LHCN-M2 (cell line): ENCODE results near the gene ASMTL. TPM values are rescaled to one million over a fixed set of nuclear protein-coding genes. Genes with fewer than 3 reads are reported as not detected.
"Not testable (repeated sequence)": the region's sequence is repeated elsewhere in the genome, so short reads cannot be mapped to it uniquely, and the experiment has no call there.

Experiments
- DNase-seq: peaks from one replicate; pipeline ENCODE4 v3.0.0-alpha.2; 2012; ENCODE audit warnings: low read depth
- total RNA-seq: library from RNA; depleted of rRNA; stranded (reverse); fragments of >200 nt; gene quantifications from 2 replicates; pipeline ENCODE4 v1.2.3, GENCODE V29; 2014

Gene ASMTL
- total RNA-seq, 1 experiment from 2014 or later: 11.5 TPM

DNA sequence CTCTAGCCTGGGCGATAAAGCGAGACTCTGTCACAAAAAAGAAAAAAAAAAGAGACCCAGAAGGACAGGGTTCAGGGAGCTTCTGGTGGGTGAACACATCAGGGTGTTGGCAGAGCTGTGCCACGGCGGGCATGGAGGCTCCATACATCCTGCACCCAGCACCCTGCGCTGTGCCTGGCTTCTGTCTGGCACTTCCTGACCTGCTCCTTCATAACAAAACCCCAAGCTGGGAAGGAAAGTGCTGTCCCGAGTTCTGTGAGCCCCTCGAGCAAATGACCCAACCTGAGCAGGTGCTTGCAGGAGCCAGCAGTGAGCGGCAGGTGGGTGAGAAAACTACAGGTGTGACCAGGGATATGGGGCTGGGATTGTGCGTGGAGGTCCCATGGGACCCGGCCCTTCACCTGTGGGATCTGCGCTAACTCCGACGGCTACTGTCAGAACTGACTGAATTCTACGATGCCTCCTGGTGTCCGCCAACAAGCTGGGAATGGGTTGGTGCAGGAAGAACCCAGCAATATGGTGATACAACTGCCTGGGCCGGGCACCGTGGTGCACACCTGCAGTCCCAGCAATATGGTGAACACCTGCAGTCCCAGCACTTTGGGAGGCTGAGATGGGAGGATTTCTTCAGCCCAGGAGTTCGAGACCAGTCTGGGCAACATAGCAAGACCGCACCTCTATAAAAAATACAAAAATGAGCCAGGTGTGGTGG lies 18.9 kb downstream of the ASMTL start:
- no peak for DNase-seq

DNA sequence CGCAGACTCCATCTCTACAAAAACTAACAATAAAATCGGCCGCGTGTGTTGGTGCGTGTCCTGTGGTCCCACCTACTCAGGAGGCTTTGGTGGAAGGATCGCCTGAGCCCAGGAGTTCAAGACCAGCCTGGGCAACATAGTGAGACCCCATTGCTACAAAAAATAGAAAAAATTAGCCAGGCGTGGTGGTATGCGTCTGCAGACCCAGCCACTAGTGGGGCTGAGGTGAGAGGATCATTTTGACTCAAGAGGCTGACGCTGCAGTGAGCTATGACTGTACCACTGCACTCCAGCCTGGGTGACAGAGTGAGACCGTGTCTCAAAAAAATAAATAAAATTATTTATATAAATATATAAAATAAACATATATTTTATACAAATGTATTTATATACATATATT lies 22.3 kb downstream of the ASMTL start:
- DNase-seq: no peak

DNA sequence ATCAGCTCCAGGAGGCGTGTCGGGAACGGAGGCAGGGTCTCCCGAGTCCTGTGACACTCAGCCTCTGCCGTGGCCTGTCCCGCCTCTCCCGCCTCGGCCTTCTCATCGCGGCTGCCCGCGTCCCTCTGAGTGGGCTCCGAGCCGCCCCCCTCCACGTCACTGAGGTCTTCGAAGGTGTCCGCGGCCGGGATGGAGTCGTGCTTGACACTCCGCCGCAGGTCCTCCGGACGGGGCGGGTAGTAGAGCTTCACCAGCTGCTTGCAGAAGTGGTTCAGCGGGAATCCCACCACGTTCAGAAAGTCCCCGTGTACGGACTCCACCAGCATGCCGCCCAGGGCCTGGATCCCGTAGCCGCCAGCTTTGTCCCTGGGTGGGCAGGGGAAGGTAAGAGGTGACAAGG lies 25.0 kb downstream of the ASMTL start:
- no peak for DNase-seq

DNA sequence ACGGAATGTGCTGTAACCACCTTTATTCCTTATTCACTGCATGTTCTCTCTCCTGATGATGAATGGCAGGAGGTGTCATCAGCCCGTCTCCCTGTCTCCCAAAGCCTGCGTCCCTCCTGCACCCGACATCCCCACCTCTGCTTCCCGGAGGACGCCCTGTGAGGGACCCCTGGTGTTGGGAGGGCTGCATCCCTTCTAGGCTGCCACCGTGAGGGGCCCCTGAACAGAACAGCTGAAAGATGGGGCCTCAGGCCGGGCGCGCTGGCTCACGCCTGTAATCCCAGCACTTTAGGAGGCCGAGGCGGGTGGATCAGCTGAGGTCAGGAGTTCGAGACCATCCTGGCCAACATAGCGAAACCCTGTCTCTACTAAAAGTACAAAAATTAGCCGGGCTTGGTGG lies 26.4 kb downstream of the ASMTL start:
- not testable (repeated sequence) for DNase-seq

DNA sequence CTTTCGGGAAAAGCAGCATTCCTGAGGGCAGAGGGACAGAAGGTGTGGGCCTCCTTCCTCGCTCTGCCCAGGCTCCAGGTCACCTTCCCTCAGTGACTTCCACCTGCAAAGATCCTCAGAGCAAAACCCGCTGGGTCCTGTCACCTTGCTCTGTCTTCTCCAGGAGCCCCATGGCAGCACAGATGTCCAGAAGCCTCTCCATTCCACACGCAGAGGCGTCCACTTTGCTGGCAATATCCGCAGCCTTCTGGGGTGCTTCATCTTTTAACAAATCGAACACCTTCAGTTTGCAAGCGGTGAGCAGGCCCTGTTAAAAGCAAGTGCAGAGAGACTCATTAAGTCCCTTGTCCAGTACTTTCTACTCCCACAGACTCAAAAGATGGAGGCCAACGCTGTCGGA lies 27.3 kb downstream of the ASMTL start:
- no peak for DNase-seq

DNA sequence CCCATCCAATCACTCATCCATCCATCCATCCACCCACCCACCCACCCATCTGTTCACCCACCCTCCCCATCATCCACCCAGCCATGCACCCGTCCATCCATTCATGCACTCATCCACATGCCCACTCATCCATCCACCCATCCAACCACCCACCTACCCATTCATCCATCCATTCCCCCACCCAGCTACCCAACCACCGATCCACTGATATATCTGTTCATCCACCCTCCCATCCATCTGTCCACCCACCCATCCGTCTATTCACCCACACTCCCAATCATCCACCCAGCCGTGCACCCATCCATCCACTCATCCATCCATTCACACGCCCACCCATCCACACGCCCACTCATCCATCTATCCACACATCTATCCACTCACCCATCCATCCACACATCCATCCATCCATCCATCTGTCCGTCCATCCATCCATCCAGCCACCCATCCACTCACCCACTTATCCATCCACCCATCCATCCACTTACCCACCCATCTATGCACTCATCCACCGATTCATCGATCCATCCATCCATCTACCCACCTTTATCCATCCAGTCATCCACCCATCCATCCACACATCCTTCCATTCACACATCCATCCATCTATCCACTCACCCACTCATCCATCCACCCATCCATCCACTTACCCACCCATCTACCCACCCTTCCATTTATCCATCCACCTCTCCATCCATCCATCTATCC lies 28.4 kb downstream of the ASMTL start:
- DNase-seq: no peak

DNA sequence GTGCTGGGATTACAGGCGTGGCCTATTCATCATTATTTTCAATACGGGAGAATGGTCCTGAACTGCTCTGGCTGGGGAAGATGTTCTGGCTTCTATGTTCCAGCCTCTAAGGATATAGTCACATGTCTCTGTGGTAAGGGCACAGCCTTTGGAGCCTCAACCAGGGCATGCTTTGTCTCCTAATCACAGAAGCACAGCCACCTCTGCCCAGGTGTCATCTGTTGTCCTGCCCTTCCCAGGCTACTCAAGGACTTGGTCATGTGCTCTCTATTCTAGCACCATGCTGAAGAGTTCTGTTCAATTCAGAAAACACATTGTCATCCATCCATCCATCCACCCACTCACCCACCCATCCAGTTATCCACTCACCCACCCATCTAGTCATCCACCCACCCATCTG lies 29.5 kb downstream of the ASMTL start:
- no peak for DNase-seq

DNA sequence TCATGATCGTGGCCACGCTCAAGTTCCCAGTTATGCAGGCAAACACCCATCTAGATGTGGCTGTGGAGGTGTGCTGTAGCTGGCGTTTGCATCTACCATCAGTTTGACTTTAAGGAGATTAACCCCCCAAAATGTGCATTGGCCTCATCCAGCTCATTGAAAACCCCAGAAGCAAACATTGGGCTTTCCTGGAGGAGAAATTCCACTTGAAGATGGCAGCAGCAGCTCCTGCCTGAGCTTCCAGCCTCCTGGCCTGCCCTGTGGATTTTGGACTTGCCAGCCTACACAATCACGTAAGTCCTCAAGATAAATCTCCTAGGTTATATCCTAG lies 30.6 kb downstream of the ASMTL start:
- DNase-seq: no peak

DNA sequence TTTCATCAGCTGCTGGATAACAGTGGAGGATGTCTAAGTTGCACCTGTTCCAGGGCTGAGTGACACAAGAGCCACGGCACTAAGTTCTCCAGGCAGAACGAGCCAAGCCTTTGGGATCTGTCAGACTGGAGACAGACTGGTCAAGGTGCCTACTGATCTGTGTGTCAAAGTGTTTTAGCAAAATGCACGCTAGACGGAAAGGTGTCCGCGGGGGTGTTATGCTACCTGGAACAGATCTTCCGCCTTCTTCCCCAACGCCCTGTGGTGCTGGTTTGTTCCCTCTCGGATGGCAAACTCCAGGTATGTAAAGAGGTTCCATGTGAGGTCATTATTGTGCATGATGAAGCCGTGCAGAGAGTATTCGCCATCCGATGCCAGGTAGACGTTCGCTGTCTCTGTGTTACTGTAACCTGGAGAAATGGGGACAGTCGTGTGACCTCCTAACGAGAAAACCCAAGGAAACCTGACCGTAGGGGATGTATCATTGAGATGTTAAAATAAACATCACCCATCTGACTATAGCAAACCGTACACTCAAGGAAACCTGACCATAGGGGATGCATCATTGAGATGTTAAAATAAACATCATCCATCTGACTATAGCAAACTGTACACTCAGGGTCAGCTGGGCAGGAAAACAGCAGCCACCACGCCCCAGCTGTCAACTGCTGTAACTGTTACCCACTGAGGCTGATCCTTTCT lies 31.1 kb downstream of the ASMTL start:
- peak; percentile 49 for DNase-seq

DNA sequence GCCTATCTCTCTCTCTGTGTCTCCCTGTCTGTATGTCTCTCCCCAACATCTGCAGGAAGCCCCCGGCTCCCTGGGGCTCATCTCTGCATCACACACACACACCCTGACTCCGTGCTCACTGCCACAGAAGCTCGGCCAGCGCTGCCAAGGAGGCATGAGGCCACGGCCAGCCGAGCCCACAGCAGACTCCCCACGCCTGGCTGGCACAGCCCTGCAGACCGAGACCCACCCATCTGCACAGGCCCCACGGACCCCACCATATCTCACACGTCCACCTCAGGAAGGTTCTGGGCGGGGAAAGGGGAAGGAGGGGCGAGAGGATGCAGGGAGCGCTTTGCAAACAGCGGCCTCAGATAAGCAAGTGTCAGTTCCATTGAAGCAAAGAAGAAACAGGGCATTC lies 32.3 kb downstream of the ASMTL start:
- no peak for DNase-seq

DNA sequence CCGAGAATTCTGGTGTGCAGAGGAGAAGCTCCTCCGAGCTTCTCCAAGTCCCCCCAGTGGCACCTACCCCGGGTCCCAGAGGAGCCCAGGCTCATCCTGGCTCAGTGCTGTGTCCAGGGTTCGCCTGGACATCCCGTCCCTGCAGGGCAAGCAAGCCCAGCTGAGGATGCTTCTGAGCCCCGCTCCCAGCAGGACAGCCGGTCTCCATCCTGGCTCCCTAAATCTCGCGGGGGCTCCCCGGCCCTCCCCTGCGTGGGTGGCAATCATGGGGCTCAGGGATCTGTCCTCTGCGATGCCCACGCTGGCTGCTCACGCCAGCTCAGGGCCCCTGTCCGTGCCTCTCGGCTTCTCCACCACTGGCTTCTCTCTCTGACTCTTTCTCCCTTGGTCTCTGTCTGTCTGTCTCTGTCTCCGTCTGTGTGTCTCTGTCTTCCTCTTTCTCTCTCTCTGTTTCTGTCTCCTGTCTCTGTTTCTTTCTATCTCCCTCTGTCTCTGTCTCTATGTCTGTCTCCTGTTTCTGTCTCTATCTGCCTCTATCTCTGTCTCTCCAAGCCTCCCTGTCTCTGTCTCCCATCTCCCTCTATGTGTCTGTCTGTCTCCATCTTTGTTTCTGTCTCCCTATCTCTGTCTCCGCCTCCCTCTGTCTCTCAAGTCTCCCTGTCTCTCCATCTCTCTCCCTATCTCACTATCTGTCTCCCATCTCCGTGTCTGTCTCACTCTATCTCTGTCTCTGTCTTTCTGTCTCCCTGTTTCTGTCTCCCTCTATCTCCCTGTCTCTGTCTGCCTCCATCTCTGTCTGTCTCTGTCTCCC lies 33.0 kb downstream of the ASMTL start:
- DNase-seq: no peak

DNA sequence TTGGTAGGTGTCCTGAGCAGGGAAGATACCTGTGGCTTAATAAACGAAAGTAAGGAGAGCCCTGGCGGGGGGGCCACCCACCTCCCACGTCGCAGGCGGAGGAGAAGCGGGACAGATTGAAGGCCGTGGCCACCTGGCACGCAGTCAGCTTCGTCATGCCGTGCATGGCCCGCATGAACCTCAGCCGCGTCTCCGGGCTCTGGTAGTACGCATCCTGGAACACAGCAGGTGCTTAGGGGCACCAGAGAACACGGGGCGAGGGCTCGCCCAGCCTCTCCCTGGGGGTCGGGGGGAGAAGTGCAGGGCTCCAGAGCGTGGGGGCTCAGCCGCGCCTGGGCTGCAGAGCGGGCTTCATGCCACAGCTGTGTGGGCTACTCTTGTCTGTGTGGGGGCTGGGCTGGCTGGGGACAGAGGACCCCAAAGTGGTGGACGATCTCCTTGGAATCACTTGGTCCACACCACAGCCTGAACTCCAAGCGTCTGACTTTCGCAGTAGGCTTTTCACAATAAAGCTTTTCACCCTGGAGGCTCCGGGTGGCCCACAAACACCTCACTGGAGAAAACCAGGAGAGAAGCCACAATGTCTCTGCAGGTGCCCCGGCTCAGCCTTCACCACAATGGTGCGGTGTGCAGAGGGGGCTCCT lies 33.7 kb downstream of the ASMTL start:
- DNase-seq: no peak

DNA sequence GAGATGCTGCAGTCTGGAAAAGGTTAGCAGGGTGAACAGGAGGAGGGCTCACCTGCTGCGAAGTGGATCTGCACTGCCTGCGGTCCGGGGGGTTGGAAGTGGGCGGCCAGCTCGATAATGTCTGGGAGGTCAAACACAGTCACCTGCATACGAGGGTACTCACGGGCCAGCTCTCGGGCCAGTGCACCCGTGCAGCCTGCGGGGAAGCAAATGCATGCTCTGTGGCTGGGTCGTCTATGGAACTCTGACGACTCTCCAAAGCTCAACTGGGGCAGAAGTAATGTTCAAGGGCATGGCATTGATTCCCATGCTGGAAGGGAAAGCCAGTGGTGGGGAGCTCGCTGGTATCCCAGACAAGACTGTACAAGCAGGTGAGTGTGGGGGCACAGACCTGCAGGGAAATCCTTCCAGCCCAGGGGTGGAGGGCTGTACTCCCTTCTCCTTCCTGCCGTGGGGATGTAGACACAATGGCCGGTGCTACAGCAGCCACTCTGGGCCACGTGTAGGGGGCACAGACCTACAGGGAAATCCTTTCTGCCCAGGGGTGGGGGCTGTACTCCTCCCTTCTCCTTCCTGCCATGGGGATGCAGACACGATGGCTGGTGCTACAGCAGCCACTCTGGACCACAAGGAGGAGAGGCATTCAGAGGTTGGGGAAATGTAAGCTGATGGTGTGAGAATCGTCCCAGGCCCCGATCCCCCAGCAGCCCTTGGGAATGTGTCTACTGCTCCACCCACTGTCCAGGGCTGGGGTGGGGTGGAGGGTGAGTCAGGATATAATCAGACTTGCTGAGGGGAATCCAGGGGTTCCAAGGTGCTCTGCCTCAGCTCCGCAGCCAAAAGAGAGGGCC lies 34.6 kb downstream of the ASMTL start:
- no peak for DNase-seq

DNA sequence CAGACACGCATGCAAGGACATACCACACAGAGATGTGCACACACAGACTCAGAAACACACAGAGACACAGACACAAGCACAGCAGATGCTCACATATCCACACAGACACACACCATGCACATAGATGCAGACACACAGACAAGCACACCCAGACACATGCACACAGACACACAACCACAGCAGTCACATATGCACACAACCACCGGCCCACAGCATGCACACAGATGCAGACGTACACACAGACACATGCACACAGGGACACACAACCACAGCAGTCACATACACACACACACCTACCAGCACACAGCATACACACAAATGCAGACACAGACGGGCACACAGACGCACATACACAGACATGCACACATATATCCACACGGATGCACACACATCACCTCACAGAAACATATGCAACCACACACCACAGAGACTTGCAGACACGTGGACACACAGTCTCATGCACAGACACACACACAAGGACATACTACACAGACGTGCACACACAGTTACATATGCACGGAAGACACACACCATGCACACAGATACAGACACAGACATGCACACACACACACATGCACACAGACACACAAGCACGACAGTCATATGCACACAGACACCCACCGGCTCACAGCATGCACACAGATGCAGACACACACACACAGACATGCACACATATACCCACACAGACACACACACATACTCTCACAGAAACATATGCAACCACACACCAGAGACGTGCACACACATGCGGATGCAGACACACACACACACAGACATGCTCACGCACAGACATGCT lies 35.5 kb downstream of the ASMTL start:
- no peak for DNase-seq

DNA sequence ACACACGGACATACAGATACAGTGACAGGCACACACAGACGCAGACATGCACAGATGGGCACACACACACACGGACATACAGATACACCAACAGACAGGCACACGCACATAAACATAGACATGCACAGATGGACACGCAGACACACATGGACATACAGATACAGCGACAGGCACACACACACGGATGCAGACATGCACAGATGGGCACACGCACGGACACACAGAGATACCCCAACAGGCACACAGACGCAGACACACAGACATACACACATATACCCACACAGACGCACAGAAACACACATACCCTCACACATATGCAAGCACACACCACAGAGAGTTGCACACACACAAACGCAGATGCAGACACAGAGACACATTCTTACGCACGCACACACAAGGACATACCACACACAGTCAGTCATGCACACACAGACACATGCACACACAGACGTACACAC lies 36.4 kb downstream of the ASMTL start:
- no peak for DNase-seq

DNA sequence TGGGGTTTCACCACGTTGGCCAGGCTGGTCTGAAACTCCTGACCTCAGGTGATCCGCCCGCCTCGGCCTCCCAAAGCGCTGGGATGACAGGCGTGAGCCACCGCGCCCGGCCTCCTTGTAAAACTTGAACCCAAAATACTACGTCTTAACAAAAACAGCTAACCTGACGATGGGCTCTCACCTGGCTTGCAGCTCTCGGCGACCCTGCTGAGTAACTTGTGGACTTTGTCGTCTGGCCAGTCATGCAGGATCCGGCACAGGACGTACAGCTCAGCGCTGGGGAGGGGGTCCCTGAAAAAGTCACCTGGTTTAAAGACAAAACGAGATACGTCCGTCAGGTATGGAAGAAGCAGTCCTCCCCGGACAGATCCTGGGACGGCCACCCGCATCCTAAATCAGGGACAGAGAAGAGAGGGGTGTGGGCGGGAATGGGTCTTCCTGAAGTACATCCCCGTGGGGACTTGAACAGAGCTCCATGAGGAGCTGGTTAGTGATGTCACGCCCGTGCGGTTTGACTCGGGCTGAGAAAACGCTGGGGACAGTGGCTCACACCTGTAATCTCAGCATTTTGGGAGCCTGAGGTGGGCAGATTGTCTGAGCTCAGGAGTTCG lies 40.1 kb downstream of the ASMTL start:
- no peak for DNase-seq

DNA sequence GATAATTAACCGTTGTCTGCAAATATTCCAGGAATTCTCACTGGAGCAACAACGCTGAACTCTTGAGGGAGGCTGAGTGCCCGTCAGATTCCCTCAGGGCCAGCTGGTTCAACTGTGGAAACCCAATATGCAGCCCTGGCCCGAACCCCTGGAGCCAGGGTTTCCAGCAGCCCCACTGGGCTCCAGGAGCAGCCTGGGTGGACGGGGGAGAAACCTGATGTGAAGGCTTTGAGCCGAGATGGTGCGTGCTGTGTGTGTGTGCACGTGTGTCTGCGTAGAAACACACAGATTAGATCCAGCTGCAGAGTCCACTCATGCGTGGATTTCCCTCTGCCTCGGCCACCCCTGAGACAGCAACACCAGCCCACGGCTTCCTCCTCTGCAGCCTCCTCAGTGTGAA lies 41.4 kb downstream of the ASMTL start:
- no peak for DNase-seq

DNA sequence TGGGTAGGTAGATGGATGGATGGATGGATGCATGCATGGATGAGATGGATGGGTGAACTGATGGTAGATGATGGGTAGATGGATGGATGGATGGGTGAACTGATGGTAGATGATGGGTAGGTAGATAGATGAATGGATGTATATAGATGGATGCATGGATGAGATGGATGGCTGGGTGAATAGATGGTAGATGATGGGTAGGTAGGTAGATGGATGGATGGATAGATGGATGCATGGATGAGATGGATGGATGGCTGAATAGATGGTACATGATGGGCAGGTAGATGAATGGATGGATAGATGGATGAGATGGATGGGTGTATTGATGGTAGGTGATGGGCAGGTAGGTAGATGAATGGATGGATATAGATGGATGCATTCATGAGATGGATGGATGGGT lies 45.7 kb downstream of the ASMTL start:
- no peak for DNase-seq

DNA sequence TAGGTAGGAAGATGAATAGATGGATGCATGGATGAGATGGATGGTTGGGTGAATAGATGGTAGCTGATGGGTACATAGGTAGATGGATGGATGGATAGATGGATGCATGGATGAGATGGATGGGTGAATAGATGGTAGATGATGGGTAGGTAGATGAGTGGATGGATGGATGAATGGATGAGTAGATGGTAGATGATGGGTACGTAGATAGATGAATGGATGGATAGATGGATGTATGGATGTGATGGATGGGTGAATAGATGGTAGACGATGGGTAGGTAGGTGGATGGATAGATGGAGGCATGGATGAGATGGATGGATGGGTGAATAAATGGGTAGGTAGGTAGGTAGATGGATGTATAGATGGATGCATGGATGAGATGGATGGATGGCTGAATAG lies 46.9 kb downstream of the ASMTL start:
- DNase-seq: not testable (repeated sequence)
